ENCODE data around the gene WASF3.

GRCh38 chr13:26591672-26592071 is 34.2 kb downstream of the WASF3 start:
- TF ChIP-seq CTCF (conservative IDR thresholded peaks at IDR 0.05; ENCODE audit: low read depth, low read length) (no peak), EZH2phosphoT487 (IDR thresholded peaks at IDR 0.05; ENCODE audit: borderline replicate concordance, low read length) (no peak), EZH2 (IDR thresholded peaks at IDR 0.05; ENCODE audit: low read length, unreplicated experiment) (no peak)

Measured in PC-3 (cell line).